Measurements from ENCODE around the gene GTPBP4.

DNA sequence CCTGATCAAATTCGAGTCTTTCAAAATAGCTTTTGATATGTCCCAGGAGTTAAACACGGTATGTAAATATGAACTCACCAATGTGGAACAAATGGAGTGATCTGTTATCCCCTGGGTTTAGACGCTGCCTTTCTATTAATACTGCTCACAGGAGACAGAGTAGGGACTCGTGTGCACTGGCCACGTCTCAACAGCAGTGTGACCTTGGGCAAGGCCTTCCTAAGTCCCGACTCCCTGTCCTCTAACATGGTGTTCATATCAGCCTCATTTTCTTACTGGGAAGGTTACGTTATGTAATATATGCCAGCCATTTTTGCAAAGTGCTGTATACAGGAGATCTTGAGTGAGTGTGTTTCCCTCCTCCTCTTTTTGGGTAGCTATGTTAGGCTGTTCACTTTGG, 69.8 kb downstream of the GTPBP4 start:
- TF ChIP-seq, protein P1, sequence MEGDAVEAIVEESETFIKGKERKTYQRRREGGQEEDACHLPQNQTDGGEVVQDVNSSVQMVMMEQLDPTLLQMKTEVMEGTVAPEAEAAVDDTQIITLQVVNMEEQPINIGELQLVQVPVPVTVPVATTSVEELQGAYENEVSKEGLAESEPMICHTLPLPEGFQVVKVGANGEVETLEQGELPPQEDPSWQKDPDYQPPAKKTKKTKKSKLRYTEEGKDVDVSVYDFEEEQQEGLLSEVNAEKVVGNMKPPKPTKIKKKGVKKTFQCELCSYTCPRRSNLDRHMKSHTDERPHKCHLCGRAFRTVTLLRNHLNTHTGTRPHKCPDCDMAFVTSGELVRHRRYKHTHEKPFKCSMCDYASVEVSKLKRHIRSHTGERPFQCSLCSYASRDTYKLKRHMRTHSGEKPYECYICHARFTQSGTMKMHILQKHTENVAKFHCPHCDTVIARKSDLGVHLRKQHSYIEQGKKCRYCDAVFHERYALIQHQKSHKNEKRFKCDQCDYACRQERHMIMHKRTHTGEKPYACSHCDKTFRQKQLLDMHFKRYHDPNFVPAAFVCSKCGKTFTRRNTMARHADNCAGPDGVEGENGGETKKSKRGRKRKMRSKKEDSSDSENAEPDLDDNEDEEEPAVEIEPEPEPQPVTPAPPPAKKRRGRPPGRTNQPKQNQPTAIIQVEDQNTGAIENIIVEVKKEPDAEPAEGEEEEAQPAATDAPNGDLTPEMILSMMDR (IDR thresholded peaks at IDR 0.05) = no peak
- no peak for TF ChIP-seq POLR2A (IDR thresholded peaks at IDR 0.05; ENCODE audit: low read length)
- no peak for TF ChIP-seq PHF8 (IDR thresholded peaks at IDR 0.05; ENCODE audit: borderline replicate concordance, low read depth)
- TF ChIP-seq EP300 (IDR thresholded peaks at IDR 0.05) = no peak
- TF ChIP-seq, protein P2, sequence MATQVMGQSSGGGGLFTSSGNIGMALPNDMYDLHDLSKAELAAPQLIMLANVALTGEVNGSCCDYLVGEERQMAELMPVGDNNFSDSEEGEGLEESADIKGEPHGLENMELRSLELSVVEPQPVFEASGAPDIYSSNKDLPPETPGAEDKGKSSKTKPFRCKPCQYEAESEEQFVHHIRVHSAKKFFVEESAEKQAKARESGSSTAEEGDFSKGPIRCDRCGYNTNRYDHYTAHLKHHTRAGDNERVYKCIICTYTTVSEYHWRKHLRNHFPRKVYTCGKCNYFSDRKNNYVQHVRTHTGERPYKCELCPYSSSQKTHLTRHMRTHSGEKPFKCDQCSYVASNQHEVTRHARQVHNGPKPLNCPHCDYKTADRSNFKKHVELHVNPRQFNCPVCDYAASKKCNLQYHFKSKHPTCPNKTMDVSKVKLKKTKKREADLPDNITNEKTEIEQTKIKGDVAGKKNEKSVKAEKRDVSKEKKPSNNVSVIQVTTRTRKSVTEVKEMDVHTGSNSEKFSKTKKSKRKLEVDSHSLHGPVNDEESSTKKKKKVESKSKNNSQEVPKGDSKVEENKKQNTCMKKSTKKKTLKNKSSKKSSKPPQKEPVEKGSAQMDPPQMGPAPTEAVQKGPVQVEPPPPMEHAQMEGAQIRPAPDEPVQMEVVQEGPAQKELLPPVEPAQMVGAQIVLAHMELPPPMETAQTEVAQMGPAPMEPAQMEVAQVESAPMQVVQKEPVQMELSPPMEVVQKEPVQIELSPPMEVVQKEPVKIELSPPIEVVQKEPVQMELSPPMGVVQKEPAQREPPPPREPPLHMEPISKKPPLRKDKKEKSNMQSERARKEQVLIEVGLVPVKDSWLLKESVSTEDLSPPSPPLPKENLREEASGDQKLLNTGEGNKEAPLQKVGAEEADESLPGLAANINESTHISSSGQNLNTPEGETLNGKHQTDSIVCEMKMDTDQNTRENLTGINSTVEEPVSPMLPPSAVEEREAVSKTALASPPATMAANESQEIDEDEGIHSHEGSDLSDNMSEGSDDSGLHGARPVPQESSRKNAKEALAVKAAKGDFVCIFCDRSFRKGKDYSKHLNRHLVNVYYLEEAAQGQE (IDR thresholded peaks at IDR 0.05) = no peak
- TF ChIP-seq CHD2 (IDR thresholded peaks at IDR 0.05; ENCODE audit: low read length, partially characterized antibody) = no peak
- no peak for TF ChIP-seq EHMT2 (IDR thresholded peaks at IDR 0.05; ENCODE audit: low read depth)
- no peak for TF ChIP-seq CEBPB (IDR thresholded peaks at IDR 0.05)
- TF ChIP-seq ZFP36 (IDR thresholded peaks at IDR 0.05; ENCODE audit: borderline replicate concordance, partially characterized antibody) = no peak
- TF ChIP-seq TP53 (CRISPR knock-in tag; IDR thresholded peaks at IDR 0.05) = no peak
- TF ChIP-seq, protein P3, sequence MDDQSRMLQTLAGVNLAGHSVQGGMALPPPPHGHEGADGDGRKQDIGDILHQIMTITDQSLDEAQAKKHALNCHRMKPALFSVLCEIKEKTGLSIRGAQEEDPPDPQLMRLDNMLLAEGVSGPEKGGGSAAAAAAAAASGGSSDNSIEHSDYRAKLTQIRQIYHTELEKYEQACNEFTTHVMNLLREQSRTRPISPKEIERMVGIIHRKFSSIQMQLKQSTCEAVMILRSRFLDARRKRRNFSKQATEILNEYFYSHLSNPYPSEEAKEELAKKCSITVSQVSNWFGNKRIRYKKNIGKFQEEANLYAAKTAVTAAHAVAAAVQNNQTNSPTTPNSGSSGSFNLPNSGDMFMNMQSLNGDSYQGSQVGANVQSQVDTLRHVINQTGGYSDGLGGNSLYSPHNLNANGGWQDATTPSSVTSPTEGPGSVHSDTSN (IDR thresholded peaks at IDR 0.05) = no peak
